Stimulated activated CD4-positive, alpha-beta T cell treated with anti-CD3 and anti-CD28 coated beads, Interleukin-15, amount 100 ng/mL, for 24 hours (primary cell): Measurements from ENCODE around the gene TRIM31.

Source experiments
- DNase-seq: peaks from one replicate; pipeline ENCODE4 v3.0.0-alpha.2; 2020

Gene TRIM31

GRCh38 chr6:30113003-30113759, at the start of gene TRIM31:
TRIM31 (minus strand) TSS chr6:30113090; CDS start chr6:30112805, 285 bp downstream.
- no peak for DNase-seq

GRCh38 chr6:30162265-30163089, 49.6 kb upstream of the TRIM31 start:
- DNase-seq, result no peak

- DNase-seq, result no peak
These were observed 48.1 kb upstream of the TRIM31 start, which contains the start of gene TRIM10 for GRCh38 chr6:30160785-30161531. TRIM10 (minus strand) TSS chr6:30161211; CDS start chr6:30160858, 353 bp downstream.

- no peak for DNase-seq
These were observed 47.3 kb upstream of the TRIM31 start for GRCh38 chr6:30160008-30160784.

GRCh38 chr6:30158475-30159040, 45.7 kb upstream of the TRIM31 start:
- peak; percentile 26 for DNase-seq

GRCh38 chr6:30157999-30158398, 45.1 kb upstream of the TRIM31 start:
- DNase-seq, result no peak

- no peak for DNase-seq
These were observed 44.7 kb upstream of the TRIM31 start for GRCh38 chr6:30157581-30157980.

- DNase-seq, result no peak
These were observed 43.9 kb upstream of the TRIM31 start for GRCh38 chr6:30156774-30157173.

- DNase-seq, result no peak
These were observed 43.3 kb upstream of the TRIM31 start for GRCh38 chr6:30156262-30156599.

- DNase-seq, result no peak
These were observed 42.8 kb upstream of the TRIM31 start for GRCh38 chr6:30155520-30156261.

GRCh38 chr6:30154709-30155519, 42.0 kb upstream of the TRIM31 start:
- DNase-seq, result no peak

- no peak for DNase-seq
These were observed 41.2 kb upstream of the TRIM31 start for GRCh38 chr6:30154061-30154460.

GRCh38 chr6:30152910-30153610, 40.2 kb upstream of the TRIM31 start:
- DNase-seq, result no peak

GRCh38 chr6:30152016-30152673, 39.3 kb upstream of the TRIM31 start:
- DNase-seq, result no peak

GRCh38 chr6:30151580-30151979, 38.7 kb upstream of the TRIM31 start:
- no peak for DNase-seq

GRCh38 chr6:30150671-30151395, 37.9 kb upstream of the TRIM31 start:
- no peak for DNase-seq

- no peak for DNase-seq
These were observed 37.1 kb upstream of the TRIM31 start for GRCh38 chr6:30149858-30150550.

- no peak for DNase-seq
These were observed 36.3 kb upstream of the TRIM31 start for GRCh38 chr6:30149234-30149633.
